HG03175 (cell line): ENCODE measurements around the gene GOLPH3.
"Not testable (repeated sequence)": the region's sequence is repeated elsewhere in the genome, so short reads cannot be mapped to it uniquely, and the experiment has no call there.

Experiments used
- ATAC-seq: cut with Tn5 transposase; IDR thresholded peaks from one replicate; pipeline ENCODE4 v1.9.1; 2021; ENCODE audit warnings: mild to moderate bottlenecking, moderate library complexity; ENCODE audit not compliant: unreplicated experiment

GOLPH3 gene

DNA sequence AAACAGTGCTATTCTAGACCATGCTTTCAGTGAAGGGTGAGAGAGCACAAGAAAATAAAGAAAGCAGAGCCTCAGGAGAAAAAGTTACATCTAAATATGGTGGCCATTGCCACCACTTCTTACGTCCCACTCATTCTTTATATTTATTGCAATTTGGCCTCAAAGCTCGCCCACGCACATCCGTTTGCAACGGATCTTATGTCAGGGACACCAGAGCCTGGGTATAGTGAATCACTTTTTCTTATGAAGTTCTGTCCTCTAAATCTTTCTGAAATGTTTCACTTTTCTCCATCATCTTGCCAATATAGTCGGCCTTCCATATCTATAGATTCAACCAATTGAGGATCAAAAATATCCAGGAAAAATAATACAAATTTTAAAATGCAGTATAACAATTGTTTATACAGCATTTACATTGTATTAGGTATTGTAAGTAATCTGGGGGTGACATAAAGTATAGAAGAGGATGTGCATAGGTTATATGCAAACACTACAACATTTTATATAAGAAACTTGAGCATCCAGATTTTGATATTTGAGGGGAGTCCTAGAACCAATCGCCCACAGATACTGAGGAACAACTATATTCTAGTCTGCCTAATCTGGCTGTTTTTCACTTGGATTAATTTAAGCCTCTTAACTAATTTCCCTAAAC is 35.2 kb downstream of the GOLPH3 start:
- no peak for ATAC-seq

DNA sequence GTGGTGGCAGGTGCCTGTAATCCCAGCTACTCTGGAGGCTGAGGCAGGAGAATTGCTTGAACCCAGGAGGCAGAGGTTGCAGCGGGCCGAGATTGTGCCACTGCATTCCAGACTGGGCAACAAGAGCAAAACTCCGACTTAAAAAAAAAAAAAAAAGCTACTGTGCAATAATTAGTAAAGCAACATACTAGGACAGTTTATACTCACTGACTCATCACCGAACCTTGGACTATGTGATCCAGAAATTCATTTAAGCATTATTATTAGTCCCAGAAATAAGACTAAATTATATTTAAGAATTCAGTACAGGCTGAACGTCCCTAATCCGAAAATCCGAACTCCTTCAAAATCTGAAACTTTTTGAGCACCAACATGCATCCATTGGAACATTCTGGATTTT is 37.8 kb downstream of the GOLPH3 start:
- no peak for ATAC-seq

DNA sequence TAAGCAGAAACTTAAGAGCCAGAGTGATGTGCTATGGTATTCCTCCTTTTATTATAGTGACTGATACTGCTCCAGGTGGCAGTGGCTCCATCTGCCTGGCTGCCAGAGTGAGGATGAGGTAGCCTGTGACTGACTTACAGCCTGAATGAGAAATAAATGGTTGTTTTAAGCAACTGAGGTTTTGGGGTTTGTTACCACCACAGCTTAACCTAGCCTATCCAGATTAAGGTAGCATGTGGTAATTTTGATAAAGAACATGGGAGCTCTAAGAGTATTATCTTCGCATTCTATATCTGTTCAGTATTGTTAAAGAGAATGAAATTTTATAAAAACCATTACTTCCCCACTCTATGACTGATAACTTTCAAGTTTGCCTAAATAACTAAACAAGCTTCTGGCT is 39.0 kb downstream of the GOLPH3 start:
- ATAC-seq, result no peak

DNA sequence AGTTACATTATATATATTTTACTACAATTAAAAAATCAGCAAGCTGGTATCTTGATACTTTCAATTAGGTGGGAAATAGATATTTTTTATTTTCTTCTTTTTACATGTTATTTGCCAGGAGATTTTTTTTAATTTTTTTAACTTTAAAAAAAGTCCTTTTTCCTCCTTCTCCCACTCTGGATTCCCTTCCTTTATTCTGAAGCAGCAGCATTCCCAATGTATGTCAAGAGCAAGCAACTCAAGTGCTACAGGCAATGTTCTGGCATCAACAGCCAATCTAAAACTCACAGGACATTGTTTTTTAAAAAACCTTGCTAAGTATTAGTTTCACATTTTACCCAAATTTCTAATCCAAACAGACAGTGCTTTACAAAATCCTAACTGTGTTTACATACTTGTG is 41.4 kb downstream of the GOLPH3 start:
- no peak for ATAC-seq

DNA sequence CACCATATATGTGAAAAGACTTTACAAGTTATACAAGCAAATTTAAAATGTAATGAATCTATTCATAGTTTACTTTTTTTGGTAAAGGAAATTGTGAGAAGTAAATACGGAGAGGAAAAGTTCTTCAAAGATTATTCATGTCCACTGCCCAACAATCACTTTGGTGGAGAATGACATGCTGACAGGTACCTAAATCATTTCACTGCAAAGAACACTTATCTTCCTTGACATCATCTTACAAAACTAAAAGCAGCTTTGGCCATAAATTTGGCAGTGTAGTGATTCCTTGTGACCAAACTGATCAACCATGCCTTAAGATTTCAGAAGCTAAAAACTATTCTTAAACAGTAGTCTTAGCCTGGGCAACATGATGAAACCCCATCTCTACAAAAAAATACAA is 42.5 kb downstream of the GOLPH3 start:
- no peak for ATAC-seq

DNA sequence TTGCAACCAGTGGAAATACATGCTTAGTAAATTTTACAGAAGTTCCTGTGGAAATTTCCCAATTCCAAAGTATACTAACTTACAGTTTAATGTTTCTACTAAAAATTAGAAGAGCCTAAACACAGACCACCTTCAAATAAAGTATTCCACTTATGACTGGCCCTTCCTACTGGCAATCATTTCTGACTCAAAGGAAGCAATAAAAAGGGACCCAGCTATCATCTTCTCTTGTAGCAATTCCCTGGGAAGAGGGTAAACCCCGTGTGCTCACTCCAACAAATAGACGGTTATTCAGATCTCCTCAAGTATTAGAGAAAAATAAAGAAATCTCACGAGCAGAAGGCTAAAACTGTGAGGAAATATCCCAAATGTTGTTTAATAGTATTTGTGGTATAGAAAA is 43.3 kb downstream of the GOLPH3 start:
- no peak for ATAC-seq

DNA sequence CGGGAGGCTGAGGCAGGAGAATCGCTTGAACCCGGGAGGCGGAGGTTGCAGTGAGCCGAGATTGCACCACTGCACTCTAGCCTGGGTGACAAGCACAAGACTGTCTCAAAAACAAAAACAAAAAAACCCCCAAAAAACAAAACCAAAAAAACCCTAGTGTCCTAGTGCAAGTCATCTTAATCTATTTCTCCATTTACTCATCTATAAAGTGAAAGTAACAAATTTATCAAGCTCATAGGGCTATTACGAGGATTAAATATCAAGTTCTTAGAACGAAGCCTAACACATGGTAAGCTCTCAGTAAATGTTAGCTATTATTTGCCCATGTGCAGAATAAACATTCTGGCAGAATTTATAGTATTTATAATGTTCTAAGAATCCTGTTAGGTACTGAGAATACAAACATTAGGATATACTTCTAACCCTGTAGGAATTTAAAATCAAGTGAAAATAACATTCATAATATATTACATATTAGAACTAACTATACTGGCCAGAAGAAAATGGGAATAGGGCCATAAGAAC is 45.0 kb downstream of the GOLPH3 start:
- ATAC-seq, result no peak

DNA sequence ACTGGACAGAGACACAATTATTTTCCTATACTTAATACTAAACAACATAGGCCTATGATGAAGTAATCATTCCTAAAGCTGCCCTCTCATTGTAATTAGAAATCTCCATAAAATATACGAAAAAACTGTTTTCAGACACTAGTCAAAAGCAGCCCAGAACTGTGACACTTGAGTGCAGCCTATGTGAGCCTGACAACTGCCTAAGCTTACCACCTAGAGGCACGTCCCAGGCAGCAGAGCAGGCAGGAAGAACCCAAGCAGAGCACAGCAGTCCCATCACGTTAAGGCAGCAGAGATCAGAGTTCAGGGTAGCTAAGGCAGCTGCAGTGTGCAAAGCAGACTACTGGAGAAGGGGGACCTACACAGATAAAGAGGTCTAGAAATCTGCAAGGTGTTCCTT is 46.4 kb downstream of the GOLPH3 start:
- ATAC-seq, result no peak

DNA sequence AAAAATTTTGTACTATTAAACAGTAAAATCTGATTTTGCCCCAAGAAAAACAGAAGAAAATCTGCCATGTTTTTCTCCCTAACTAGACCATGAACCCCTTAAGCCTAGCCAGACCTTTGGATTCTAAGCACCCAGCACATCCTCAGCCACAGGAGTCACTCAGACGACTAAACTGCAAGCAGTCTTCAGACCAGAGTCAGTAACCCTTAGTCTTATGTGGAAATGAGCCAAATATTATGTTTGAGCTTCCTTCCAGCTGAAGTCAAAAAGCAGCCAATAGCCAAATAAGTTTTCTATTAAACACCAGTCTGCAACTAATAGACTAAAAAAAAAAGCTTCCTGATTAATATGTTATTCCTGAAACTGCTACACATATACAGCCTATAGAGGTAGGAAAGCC is 47.4 kb downstream of the GOLPH3 start:
- ATAC-seq, result no peak

DNA sequence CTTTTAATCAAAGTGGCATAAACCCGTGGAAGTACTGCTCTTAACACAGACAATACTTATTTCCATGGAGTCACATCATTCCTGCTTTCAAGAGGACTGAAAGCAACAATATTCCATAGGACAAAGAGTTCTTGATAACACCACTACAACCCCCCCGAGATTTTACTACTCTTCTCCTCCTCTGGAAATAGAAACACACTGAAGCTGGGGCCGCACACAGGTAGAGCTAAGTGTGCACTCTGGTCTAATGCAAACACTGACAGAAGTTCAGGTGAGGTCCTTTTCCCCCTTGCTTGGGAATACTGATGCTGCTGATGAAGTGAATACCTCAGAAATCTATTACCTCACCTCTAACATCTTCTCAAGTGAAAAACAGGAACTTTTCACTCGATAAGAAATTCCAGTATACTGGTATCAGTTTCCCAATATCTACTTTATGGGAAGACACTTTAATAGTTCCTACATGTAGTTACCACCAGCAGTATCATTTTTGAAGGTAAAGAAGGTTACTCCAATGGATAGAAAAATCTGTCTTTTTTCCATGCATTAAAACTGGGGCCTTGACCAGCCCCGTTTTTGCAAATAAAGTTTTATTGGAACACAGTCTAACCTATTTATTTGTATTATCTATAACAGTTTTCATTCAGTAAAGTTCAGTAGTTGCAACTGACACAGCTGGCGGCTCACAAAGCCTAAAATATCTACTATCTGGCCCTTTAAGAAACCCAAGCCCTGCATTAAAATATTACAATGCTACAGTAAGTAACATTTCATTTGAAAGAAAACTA is 50.0 kb downstream of the GOLPH3 start:
- ATAC-seq, result no peak

DNA sequence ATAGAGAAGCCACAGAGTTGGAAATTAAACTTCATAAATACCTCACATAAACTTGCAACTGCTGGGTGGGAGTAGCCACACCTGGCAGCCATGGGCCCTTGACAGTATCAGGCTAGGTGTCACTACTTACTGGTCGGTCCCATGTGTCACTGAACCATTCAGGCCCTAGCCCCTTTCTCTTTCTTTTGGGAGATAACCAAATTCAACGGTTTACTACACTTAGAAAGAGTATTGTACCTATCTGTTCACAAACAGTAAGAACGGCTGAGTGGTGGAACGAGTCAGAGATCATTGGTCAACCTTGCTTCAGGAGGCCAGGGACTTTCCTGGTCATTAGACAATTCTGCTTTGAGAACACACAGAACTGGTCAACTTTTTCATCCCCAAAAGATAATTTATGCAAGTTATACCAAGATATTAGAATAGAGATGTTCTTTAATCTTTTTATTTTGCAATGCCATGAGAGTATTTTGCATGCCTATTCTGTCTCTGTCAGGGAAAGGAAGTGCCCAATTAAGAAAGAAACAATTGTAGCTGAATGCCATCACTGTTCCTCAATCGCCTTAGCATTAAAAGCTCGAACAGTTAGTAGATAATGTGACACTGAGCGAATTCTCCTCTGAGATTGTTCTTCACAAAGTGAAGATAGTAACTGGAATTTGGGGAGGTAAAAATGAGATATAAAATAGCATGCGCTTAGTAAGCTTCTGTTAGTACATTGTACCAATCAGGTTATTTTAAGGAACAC is 50.9 kb downstream of the GOLPH3 start:
- ATAC-seq, result no peak

DNA sequence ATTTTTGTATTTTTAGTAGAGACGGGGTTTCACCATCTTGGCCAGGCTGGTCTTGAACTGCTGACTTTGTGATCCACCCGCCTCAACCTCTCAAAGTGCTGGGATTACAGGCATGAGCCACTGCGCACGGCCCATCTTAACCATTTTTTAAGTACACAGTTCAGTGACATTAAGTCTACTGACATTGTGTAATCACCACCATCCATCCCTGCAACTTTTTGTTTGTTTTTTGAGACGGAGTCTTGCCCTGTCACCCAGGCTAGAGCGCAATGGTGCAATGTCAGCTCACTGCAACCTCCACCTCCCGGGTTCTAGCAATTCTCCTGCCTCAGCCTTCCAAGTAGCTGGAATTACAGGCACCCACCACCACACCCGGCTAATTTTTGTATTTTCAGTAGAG is 55.2 kb downstream of the GOLPH3 start:
- ATAC-seq, result not testable (repeated sequence)

DNA sequence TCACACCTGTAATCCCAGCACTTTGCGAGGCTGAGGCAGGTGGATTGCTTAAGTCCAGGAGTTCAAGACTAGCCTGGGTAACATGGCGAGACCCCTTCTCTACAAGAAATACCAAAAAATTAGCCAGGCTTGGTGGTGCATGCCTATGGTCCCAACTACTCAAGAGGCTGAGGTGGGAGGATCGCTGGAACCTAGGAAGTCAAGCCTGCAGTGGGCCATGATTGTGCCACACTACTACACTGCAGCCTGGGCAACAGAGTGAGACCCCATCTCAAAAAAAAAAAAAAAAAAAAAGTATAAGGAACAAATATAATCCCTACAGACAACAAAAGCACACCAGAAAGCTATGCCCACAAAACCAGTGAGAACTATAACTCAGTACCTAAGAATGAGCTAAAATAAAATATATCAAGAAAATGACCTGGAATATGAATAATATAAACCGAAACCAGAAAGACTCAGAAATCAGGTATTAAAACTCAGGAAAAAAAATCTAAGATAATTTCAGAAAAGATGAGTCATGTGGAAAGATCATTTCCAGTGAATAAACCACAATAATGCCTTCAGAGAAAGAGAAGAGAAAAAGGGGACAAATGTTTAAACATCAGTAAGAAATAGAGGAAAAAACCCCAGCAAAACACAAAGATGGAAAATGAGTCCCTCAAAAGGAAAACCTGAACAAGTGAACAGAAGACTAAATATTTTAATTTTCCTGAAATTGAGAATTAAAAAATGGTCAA is 57.4 kb downstream of the GOLPH3 start:
- ATAC-seq, result no peak

DNA sequence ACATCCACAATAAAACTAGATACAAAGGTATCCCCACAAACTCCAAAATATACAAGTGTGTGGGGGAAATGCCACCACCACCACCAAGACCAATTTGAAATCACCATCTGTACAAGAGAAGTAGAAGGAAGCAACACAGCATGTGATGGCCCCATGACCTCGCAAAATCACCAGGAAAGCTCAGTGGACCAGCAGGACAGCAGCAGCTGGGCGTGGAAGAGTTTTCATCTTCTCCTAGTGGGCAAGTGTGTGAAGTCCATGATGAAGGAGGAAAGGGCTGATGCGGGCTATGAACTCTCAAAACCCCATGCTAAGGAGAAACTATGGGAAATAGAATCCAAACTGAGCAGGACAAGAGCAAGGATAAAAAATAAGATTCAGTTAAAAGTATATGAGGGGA is 58.1 kb downstream of the GOLPH3 start:
- no peak for ATAC-seq

DNA sequence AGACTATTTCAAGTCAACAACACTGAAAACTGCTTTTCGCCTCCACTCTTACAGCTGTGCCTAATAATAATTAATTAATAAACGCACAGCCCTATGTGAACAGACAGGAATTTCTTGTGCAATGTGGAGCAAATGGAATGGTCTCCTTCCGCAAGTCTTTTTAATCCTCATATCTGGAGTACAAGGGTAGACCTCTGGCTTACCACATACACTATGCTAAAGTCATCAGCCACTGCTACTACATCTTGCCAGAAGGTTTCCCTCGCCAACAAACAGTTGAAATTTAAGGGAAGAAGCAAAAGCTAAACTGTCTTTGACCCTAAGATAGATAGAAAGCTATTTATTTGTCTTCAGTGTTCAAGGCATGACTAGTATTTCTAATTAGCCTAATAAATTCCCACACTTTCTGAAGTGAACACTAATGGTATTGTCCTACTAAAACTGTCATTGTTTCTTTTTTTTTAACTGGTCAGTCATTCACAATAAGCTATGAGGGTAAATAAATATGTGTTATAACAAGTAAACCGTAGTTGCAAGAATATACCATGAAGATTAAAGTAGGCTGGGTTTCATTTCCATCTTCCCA is 63.9 kb downstream of the GOLPH3 start:
- ATAC-seq, result no peak

DNA sequence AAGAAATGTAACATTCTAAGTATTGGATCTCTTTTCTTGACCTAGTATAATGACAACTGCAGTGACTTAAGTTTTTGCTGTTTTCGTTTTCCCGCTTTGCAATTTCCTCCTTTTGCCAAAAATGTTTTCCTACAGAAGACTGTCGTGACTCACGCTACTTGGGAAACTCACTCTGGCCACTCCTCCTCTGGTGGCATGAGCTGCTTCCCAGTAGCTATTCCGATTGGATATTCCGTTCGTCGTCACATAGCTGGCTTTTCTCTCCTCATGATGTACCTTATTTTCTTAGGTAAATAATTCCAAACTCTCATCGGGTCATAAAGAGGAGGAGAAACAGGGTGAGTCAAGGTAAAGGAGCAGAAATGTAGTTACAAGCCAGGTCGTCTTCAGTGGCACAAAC is 64.9 kb downstream of the GOLPH3 start:
- ATAC-seq, result no peak

DNA sequence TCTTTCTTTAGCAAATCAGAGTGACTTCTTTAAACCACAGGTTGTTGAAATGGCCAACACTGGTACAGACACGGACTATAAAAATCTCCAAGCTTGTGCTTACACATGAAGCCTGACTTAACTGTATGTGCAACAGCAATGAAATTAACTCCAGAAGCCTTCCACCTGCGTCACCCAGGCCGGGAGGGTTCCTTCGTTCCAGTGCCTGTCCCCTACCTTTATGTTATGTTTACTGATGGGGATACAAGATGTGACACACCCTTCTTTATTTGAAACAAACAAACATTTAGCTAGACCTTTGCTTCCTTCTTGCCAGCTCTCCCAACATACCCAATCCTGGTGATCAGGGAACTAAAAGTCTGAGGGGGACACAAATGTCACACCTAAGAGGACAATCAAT is 66.0 kb downstream of the GOLPH3 start:
- ATAC-seq, result no peak

DNA sequence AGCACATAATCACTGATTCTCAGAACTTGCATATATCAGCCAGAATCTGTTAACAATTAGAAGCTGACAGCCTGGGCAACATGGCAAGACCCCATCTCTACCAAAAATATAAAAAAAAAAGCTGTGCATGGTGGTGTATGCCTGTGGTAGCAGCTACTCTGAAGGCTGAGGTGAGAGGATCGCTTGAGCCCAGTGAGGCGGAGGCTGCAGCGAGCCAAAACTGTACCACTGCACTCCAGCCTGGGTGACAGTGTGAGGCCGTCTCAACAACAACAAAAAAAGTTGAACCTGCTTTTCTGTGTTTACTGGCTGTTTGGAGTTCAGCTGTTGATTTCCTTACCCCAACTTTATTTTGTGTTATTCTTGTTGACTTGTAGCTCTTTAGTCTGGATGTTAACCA is 66.8 kb downstream of the GOLPH3 start:
- ATAC-seq, result no peak

DNA sequence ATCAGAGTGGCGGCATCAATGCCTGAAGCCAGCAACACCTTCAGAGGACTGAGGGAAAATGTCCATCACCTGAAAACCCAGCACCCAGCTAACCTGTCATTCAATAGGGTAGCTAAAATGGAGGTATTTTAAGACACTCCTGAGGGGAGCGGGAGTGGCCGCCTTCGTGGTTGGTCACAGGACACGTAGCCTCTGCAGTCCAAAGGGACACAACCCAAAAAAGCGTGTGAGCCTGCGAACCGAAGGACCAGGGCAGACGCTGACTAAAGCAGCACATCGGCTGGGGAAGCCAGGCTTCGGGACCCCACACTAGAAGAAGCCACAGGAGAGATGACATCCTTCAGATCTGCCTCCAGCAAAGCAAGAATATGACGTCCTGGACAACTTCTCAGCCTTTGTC is 70.6 kb downstream of the GOLPH3 start:
- no peak for ATAC-seq

DNA sequence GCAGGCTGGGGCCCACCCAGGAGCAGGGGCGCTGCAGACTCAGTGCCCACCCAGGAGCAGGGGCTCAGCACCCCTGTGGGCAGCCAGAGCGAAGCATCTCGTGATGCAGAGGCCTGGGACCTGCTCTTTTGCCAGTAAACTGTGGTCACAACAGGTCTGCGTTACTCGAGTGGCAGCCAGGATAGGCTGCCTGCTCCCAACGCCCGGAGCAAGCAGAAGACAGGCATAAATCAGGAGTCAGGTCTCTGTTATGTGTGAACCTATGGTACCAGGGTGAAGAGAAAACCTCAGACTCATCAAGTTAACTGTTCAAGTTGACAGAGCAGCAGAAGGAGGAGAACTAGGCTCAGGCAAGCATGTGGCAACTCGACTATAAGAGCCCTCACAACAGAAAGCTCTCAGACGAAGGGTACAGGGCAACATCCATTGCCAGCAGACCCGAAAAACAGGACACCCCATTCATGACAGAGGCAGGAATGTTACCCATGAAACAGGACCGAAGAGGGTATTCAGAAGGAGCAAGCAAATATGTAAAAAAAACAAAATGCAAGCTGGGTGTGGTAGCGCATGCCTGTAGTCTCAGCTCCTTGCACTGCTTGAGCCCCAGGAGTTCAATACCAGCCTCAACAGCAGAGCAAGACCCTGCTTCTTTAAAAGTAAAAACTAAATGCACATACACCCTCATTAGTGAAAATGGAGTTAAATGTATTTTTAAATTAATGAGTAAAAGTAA is 71.7 kb downstream of the GOLPH3 start:
- no peak for ATAC-seq
